ENCODE results near the gene IL12B.
"Not testable (repeated sequence)": the region's sequence is repeated elsewhere in the genome, so short reads cannot be mapped to it uniquely, and the experiment has no call there.

IL12B gene

DNA sequence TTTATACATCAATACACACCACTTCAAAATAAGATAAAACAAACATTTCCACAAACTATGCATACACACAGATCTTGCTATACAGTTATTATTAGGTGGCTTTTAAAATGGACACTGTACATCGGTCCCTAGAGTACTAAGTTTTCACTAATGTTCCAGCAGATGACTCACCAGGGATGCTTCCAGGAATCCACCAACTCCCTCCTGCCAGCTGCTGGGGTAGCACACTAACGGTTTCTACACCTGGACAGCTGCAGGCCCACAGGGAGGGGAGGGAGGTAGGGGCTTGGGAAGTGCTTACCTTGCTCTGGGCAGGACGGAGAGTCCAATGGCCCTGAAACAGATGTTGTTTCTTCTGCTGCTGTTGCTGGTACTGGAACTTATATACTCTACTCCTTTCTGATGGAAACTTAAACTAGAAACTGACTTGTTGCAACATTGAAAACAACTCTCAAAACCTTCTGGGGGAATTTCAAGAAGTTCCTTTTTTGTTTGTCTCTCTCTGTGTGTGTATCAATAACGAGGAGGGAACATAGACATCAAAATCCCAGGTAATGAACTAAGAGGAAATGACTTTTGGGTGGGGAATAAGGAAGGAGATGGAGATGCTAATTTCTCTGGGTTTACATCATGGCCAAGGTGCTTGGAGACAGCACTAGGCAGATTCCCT lies at the start of gene IL12B:
IL12B (minus strand) TSS at position 357 of the 670 bp plus-strand sequence. CDS start 3,705 bp downstream, outside the sequence.
- no peak for DNase-seq
- intact Hi-C loops (cut with DNase I) = loop anchor here (5.0 kb wide), 1 partner anchor 587 kb away; the partner anchor contains the start of gene ADRA1B

DNA sequence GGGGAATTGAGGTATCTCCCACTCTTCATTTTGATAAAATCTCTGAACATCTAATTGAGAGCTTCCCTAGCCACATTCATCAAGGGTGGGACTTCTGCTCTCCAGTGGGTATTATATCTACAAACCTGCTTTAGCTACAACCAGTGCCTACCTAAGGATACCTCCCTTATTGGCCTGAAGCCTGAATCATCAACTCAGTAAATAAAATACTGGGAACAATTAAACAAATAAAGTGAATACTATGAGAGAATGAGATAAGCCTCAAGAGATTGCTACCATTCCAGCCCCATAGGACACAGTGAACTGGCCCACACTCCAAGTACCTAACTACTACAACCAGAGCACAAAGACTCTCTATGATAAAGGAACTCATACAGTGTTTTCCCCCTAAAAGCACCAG lies 47.4 kb upstream of the IL12B start:
- intact Hi-C loops (cut with DNase I) = no loop called here
- no peak for DNase-seq

DNA sequence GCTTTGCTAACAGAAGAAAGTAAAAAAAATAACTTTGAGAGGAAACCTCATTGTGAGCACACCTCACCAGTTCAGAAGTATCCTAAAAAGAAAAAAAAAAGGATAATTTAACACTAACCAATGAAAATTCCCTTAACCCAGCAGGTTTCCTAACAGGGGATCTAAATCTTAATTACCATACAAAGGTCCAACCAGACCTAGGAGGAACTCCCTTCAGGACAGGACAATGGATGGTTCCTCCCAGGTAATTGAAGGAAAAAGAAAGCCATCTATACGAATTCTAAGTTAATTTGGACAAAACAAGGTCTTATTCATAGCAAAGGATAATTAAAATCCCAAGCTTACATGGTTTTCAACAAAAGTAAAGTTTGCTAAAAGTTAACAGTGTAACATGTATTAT lies 37.6 kb upstream of the IL12B start:
- DNase-seq; intact Hi-C loops (cut with DNase I): not testable (repeated sequence)

DNA sequence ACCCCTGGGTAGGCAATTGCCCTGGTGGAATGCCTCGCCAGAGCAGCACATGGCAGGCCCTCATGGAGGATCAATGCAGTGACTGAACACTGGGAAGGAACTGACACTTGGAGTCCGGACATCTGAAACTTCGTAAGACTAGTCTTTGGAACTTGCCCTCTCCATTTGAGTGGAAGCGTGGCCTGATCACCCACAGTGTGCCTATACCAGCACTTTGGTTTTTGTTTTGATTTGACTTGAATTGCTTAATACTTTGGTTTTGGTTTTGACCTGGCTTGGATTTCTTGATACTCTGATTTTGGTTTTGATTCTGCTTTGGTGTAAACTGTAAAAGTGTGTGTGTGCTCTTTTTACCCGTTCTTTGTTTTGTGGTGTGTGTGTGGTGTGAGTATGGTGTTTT lies 36.5 kb upstream of the IL12B start:
- DNase-seq; intact Hi-C loops (cut with DNase I): not testable (repeated sequence)

DNA sequence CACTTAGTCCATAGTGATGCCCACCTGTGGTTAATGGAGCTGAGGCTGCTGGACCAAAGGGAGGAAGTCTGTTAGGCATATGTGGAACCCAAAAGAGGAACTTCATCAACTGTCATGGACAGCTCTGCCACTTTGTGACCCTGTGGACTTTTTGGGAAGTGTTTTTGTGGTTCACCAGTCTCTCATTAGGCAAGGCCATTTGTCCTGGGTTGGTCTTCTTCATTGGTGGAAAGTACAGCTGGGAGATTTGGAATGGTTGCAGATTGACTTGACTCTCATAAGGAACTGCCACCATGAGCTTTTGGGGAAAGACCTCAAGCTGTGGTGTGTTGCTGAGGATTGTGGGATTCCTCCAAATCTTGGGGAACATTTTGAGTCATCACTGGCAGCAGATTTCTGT lies 31.9 kb upstream of the IL12B start:
- intact Hi-C loops (cut with DNase I) = no loop called here
- no peak for DNase-seq

DNA sequence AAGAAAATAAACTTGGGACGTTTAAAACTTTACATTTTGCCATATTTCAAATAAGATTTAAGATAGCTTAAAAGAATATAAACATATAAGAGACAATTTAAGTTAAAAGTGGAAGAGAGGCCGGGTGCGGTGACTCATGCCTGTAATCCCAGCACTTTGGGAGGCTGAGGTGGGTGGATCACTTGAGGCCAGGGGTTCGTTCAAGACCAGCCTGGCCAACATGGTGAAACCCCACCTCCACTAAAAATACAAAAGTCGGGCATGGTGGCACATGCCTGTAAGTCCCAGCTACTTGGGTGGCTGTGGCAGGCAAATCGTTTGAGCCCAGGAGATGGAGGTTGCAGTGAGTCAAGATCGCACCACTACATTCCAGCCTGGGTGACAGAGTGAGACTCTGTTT lies 29.6 kb upstream of the IL12B start:
- DNase-seq; intact Hi-C loops (cut with DNase I): not testable (repeated sequence)

DNA sequence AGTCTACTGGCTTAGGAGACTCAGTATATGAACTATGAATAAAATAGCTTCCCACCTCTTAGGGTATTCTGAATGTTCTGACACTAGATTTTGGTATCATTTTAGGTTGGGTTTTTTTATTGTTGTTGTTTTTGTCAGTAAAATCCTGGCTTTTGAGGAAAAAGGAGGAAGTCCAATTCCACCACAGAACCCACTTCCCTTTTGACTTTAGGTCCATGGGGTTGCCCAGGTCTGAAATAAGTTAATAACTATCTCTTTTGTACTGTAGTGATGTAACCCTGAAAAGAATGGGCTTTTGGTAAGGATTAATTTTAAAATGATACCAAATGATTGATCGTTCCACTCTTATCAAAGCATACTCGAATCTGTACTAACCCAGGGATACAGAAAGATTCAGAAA lies 29.1 kb upstream of the IL12B start:
- intact Hi-C loops (cut with DNase I) = no loop called here
- DNase-seq = no peak

DNA sequence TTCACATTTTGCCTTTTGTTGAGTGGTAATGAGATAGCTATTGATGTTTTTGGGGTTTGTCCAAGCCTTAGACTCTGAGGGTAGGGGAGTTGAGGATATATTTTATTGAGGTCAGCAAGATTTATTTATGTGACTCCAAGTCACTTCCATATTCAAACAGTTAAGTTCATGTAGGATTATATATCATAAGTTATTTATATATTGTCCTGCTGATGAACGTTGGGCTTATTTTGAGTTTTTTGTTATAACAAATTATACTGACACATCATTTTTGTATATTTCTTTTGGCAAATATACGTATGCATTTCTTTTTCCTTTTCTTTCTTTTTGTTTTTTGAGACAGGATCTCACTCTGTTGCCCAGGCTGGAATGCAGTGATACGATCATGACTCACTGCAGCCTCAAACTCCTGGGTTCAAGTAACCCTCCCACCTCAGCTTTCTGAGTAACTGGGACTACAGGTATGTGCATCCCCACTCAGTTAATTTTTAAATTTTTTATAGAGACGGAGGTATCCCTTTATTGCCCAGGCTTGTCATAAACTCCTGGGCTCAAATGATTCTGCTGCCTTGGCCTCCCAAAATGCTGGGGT lies 23.5 kb upstream of the IL12B start:
- no peak for DNase-seq
- intact Hi-C loops (cut with DNase I) = no loop called here

DNA sequence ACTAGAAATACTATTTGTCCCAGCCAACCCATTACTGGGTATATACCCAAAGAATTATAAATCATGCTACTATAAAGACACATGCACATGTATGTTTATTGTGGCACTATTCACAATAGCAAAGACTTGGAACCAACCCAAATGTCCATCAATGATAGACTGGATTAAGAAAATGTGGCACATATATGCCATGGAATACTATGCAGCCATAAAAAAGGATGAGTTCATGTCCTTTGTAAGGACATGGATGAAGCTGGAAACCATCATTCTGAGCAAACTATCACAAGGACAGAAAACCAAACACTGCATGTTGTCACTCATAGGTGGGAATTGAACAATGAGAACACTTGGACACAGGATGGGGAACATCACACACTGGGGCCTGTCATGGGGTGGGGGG lies 20.4 kb upstream of the IL12B start:
- DNase-seq; intact Hi-C loops (cut with DNase I): not testable (repeated sequence)

DNA sequence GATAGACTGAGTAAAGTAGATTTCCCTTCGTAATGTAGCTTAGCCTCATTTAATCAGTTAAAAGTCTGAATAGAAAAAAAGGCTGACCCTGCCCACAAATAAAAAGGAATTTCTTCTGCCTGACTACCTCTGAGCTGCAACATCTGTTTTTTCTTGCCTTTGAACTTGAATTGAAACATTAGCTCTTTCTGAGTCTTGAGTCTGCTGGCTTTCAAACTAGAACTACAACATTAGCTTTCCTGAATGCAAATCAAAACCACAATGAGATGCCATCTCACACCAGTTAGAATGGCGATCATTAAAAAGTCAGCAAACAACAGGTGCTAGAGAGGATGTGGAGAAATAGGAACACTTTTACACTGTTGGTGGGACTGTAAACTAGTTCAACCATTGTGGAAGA lies 19.9 kb upstream of the IL12B start:
- DNase-seq; intact Hi-C loops (cut with DNase I): not testable (repeated sequence)

DNA sequence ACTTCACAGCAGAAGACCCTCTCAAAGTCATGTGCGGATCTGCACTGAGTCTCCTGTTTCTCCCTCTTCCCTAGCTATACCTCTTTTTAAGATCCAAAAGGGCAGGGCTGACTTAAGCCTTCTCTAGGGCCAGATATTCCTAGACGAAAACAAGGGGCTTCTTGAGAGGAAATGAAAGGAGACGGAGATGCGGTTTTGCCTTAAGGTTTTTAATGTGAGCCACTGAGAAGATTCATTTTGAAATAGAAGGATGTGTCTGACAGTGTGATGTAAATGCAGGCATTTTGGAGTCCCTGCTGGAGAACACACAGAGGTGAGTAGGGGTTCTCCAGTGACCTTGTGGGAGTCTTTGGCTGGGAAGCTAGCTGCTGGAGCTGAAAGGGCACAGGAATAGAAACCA lies 15.6 kb upstream of the IL12B start:
- intact Hi-C loops (cut with DNase I) = no loop called here
- no peak for DNase-seq

DNA sequence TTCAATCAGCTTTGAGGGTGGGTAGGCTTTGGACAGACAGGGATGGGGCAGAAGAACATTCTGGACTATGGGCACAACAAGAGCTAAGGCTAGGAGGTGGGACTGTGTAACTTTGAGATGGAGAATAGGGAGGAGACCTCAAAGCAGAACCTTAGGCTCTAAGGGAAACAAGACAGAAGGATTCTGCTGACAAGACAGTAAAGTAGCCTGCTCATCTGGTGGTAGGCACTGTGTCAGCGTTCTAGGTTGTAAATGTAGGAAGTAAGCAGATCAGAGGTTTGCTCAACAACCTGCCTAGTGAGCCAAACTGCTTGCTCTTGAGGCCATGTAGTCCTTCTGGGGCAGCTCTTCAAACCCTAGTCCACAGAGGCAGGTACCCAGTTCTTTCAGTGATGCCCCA lies 15.0 kb upstream of the IL12B start:
- intact Hi-C loops (cut with DNase I) = no loop called here
- no peak for DNase-seq

DNA sequence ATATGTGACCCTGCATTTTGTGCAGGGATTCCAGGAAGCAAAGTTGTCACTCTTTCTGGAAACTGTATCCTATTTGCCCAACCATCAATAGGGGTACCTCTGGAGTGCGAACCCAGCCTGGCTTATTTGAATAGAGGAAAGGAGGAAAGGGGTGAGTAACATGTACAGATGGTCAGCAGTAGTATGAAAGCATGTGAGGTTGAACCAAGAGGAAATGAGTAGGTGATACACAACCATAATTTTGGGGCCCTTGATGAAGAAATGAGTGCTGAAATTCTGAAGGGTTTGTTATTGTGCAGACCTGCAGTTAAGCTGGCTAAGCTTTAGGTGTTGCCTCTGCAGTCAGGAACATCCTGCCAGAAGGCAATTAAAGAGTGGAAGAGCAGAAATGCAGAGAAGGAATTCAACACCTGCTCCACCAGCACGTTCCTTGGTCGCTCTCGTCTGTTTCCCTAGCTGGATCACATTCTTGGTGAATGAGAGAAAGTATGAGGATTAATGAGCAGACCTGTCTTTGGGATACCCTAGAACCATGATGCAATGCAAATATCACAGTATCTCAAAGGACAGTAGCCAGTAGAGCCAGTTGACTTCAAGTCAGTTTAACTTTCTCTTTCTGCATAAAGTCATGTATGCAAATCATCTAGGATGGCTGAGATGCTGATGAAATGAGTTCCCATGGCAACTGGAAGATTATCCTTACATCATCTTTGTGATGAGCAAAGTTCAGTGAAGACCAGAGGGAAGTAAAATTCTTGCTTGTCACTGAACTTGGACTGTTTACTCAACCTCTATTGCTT lies 13.2 kb upstream of the IL12B start:
- intact Hi-C loops (cut with DNase I) = no loop called here
- no peak for DNase-seq

DNA sequence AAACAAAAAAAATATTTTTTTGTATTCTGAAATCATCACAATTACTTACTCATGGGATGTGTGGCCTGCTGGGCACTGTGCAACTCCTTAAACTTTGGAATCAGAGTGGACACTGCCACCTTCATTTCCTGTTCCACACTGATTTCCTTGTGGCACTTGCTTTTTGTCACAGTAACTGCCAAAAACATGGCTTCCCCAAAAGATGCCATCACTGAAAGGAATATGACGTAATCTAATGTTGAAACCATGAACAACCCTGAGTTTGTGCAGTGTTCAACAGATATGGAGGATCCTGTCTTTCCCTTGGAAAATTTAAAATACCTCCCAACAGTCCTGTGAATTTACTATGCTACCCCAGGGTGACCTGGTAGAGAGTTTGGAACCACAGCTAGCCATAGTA lies 12.6 kb upstream of the IL12B start:
- no peak for DNase-seq
- intact Hi-C loops (cut with DNase I) = no loop called here

DNA sequence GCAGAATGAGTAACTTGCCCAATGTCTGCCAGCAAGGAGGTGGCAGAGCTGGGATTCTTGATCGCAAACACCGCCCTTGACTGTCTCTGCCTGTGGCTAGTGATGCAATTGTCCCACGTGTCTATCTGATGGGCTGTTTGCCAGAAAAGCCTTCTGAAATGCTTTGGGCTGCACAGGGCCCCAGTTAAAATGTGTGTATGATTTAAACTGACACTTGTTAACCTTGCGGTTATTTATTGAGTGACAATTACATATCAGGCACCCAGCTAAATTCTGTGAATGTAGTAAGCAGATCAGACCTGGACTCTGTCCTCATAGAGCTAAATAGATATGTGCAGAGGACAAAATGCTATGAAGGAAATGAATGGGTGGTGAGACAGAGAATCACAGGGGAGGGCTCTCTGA lies 11.6 kb upstream of the IL12B start:
- intact Hi-C loops (cut with DNase I) = no loop called here
- DNase-seq = peak in 3 of 10 donors; percentile 16 to 51 (median 33)

DNA sequence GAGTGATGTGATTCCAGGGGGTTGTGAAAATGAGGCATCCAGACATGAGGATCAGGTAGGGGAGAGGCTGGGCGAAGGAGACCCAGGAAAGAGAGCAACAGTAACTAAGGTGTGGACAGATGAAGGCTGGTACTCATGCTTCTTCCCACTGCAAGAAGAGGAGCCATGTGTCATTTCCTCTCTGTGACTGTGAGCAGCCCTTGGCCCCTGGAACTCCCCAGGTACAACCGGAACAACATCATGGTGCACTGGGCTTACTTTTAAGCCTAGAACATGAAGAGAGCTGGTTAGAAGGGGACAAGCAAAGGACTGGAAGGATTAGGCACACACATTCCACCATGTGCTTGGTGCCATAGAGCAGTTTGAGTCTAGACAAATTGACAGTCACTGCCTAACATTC lies 10.9 kb upstream of the IL12B start:
- intact Hi-C loops (cut with DNase I) = no loop called here
- DNase-seq = no peak

DNA sequence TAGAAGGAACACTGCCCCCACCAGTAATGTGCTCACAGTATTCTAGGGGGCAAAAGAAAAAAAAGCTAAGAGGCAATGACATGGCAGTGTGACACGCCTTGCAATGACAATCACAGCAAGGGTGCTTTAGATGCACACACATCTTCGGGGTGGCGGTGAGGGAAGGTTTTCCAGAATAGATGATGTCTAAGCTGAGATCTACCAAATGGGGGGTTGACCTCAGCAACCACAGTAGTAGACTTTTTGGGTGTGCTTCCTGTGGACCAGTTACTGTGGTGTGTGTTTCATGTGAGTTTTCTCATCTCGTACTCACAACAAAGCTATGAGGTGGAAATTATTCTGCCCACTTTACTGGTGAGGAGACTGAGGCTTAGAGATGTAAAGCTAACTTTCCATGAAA lies 10.2 kb upstream of the IL12B start:
- DNase-seq = no peak
- intact Hi-C loops (cut with DNase I) = no loop called here

DNA sequence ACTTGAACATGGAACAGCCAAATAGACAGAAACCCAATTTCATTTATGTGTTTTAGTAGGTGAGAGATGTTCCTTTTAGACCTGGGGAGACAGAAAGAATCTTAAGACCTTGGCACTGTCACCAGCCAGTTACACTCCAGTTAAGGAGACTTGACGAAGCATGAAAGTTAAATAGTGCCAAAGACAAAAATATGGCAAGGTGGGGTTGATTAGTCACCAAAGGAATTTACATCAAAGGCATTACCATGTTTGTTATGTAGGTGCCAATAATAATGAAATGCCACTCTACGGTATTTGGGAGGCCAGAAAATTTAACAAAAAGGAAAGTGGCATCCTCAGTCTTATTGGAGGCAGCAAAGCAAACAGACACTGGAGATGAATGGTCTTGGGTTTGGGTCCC lies 9.2 kb upstream of the IL12B start:
- intact Hi-C loops (cut with DNase I) = no loop called here
- DNase-seq = no peak

DNA sequence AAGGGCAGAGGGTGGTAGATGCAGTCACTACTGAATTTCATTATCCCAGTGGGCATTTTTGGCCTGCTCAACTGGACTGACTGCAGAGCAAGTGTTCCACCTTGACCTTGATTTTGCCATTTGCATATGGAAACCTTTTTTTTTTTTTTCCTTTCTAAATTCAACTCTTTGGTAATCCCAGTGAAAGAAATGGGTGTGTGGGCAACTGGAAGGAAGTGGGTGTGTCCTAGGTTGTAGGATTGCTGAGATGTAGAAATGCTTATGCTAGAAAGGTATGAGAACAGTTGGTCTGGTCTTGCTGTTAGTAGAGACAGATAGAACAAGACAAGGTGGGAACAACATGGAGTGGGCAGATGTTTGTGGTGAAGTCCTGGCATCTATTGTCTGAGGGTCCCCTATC lies 7.8 kb upstream of the IL12B start:
- intact Hi-C loops (cut with DNase I) = no loop called here
- DNase-seq = no peak

DNA sequence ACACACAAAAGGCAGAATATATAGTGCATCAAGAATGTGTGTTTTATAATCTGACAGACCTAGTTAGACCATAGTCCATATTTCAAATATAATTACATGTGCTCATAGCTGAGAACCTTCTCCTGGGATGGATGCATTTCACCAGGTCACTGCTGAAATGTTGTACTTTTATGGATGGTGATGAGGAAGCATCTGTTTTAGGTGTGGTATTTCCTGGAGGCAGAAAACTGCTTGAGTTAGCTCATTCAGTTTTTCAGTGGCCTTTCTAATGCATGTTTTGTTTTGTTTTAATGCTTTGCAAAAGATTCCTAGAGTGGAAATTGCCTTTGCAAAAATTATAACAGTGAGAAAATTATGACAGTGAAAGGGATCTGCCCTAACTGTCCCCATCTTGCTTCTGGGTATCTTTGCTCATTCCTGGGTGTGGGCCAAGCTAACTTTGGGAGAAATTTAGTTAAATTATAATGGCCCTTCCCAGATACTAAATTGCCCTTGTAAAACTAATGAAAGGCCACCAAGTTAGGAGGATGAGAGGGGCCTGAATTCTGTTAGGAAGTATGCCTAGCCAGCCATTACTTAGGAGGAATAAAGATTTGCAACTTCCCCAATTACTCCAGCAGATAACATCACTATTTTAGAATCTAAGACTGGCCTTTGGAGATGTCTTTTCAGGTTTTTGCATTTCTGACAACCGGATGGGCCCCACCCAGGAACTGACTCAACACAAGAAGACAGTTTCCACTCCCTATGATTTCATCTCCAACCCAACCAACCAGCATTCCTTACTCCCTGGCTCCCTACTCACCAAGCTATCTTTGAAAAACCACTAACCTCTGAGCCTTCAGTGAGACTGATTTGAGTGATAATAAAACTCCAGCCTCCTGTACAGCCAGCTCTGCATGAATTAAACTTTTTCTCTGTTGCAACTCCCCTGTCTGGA lies 7.0 kb upstream of the IL12B start:
- intact Hi-C loops (cut with DNase I) = no loop called here
- no peak for DNase-seq

DNA sequence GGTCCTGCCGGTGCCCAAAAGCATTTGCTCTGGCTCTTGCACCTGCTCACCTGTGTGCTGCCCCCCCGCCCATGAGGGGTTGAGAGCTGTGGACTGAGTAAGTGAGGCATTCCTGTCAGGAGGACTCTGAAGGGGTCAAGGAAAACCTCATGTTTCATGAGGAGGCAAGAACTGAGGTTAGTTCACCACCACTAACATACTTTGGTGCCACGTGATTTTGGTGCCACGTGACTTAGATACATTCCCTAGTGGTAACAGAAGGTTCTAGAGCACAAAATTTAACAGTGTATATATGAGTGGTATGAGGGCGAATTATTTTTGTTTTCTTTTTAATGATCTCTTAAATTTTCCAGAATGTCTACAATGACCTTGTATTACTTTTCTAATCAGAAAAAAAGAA lies 6.3 kb upstream of the IL12B start:
- intact Hi-C loops (cut with DNase I) = no loop called here
- no peak for DNase-seq
